H1 (cell line): ENCODE data around the gene CD300H. TPM values are rescaled to one million over a fixed set of nuclear protein-coding genes. Genes with fewer than 3 reads are reported as not detected.

Source experiments
- CTCF ChIA-PET: fragments of 300-600 bp; sonication (Branson Sonifier 250); formaldehyde crosslinking; loops from one replicate; lab custom pipeline; 2021; ENCODE audit not compliant: partially characterized antibody; lab: Charles Lee
- POLR2A ChIA-PET: fragments of 300-600 bp; sonication (Branson Sonifier 250); formaldehyde crosslinking; loops from one replicate; lab custom pipeline; 2021; ENCODE audit warnings: inconsistent platforms; ENCODE audit not compliant: partially characterized antibody; lab: Charles Lee
- DNase-seq, 2 experiments: peaks; one replicate each; pipeline versions ENCODE4 v3.0.0 to v3.0.0-alpha.2; 2010 to 2022; ENCODE audit warnings: low spot score in 2 of 2, low read depth in 1 of 2, mixed read lengths in 1 of 2
- FAIRE-seq: peaks from 2 replicates; lab custom pipeline; 2011; peaks lifted over from hg19 to GRCh38; lab: Jason Lieb, UNC
- H2AFZ ChIP-seq: 2 replicates; pipeline ENCODE4 v1.8.1; 2012; ENCODE audit warnings: low read length, inconsistent platforms
- H2AK5ac ChIP-seq: 2 replicates; pipeline ENCODE4 v1.6.1; 2013; ENCODE audit warnings: low read depth, low read length
- H2BK120ac ChIP-seq: replicated peaks from 2 replicates; pipeline ENCODE3; 2013; ENCODE audit warnings: low read depth, low read length, inconsistent platforms
- H2BK12ac ChIP-seq: 2 replicates; pipeline ENCODE4 v1.6.1; 2013; ENCODE audit warnings: low read depth, low read length
- H2BK15ac ChIP-seq: 2 replicates; pipeline ENCODE4 v1.6.1; 2013; ENCODE audit warnings: low read length
- H2BK20ac ChIP-seq: 2 replicates; pipeline ENCODE4 v1.6.1; 2013; ENCODE audit warnings: low read length
- H2BK5ac ChIP-seq: 2 replicates; pipeline ENCODE4 v1.6.1; 2013; ENCODE audit warnings: low read depth, low read length
- H3K14ac ChIP-seq: 2 replicates; pipeline ENCODE4 v1.6.1; 2013; ENCODE audit warnings: inconsistent platforms; ENCODE audit not compliant: insufficient read length
- H3K18ac ChIP-seq: 2 replicates; pipeline ENCODE4 v1.6.1; 2013; ENCODE audit warnings: low read length; ENCODE audit errors: extremely low read depth
- H3K23ac ChIP-seq: 2 replicates; pipeline ENCODE4 v1.6.1; 2013; ENCODE audit warnings: inconsistent platforms; ENCODE audit not compliant: insufficient read length
- H3K23me2 ChIP-seq: 2 replicates; pipeline ENCODE4 v1.6.1; 2013; ENCODE audit warnings: low read depth, low read length
- H3K27ac ChIP-seq: 2 replicates; pipeline ENCODE4 v1.6.1; 2011; ENCODE audit warnings: low read depth, low read length, inconsistent platforms
- H3K27me3 ChIP-seq, 4 experiments: replicated peaks in 1 of 4; 1 replicate in 1 of 4; 2 replicates in 3 of 4; pipeline versions ENCODE4 v1.6.1 to v1.8.1; 2011 to 2013; ENCODE audit warnings: low read length in 3 of 4, mild to moderate bottlenecking in 3 of 4, inconsistent platforms in 2 of 4, mixed read lengths in 2 of 4, moderate library complexity in 1 of 4; ENCODE audit not compliant: control insufficient read depth in 3 of 4, insufficient read depth in 3 of 4; ENCODE audit errors: extremely low read depth in 1 of 4
- H3K36me3 ChIP-seq, 4 experiments: 2 replicates each; pipeline versions ENCODE4 v1.6.1 to v1.8.1; 2011 to 2013; ENCODE audit warnings: mild to moderate bottlenecking in 4 of 4, low read length in 3 of 4, moderate library complexity in 2 of 4, control low read depth in 1 of 4, inconsistent platforms in 1 of 4; ENCODE audit not compliant: insufficient read depth in 4 of 4, control insufficient read depth in 2 of 4
- H3K4ac ChIP-seq: replicated peaks from 2 replicates; pipeline ENCODE3; 2013; ENCODE audit warnings: low read length, low read depth, mixed read lengths, inconsistent platforms; ENCODE audit not compliant: insufficient read length
- H3K4me1 ChIP-seq, 4 experiments: replicated peaks in 1 of 4; 1 replicate in 1 of 4; 2 replicates in 3 of 4; pipeline versions ENCODE4 v1.6.1 to v1.8.1; 2011 to 2013; ENCODE audit warnings: low read length in 3 of 4, inconsistent platforms in 2 of 4, mixed read lengths in 1 of 4; ENCODE audit not compliant: insufficient read depth in 4 of 4, control insufficient read depth in 3 of 4
- H3K4me2 ChIP-seq, 2 experiments: 2 replicates each; pipeline versions ENCODE4 v1.6.1 to v1.8.1; 2011 to 2013; ENCODE audit warnings: low read depth in 2 of 2, low read length in 2 of 2, control low read depth in 1 of 2, inconsistent platforms in 1 of 2, mild to moderate bottlenecking in 1 of 2; ENCODE audit not compliant: insufficient read depth in 1 of 2
- H3K4me3 ChIP-seq, 4 experiments: fragments of 200-600, 300-600 bp in 1 of 4; sonication (generic), shearing (Covaris generic), sonication (Bioruptor Twin) in 1 of 4; 2 replicates each; pipeline versions ENCODE4 v1.5.1 to v1.8.1; 2011 to 2016; ENCODE audit warnings: low read length in 4 of 4, low read depth in 3 of 4, control low read depth in 2 of 4, inconsistent platforms in 2 of 4, mild to moderate bottlenecking in 2 of 4, mixed read lengths in 1 of 4, moderate library complexity in 1 of 4; ENCODE audit not compliant: insufficient read depth in 2 of 4; ENCODE audit errors: extremely low read depth in 1 of 4
- H3K56ac ChIP-seq: replicated peaks from 2 replicates; pipeline ENCODE3; 2013; ENCODE audit warnings: low read depth, mild to moderate bottlenecking, mixed read lengths, low read length, inconsistent platforms; ENCODE audit not compliant: insufficient read length
- H3K79me1 ChIP-seq: 2 replicates; pipeline ENCODE4 v1.6.1; 2013; ENCODE audit warnings: low read depth, low read length, control low read depth
- H3K79me2 ChIP-seq, 2 experiments: 2 replicates each; pipeline versions ENCODE4 v1.6.1 to v1.8.1; 2012 to 2013; ENCODE audit warnings: low read length in 2 of 2, mild to moderate bottlenecking in 2 of 2, inconsistent platforms in 1 of 2; ENCODE audit not compliant: insufficient read depth in 2 of 2, control insufficient read depth in 1 of 2
- H3K9ac ChIP-seq, 4 experiments: replicated peaks in 1 of 4; 1 replicate in 1 of 4; 2 replicates in 3 of 4; pipeline versions ENCODE4 v1.6.1 to v1.8.1; 2011 to 2013; ENCODE audit warnings: low read depth in 3 of 4, low read length in 3 of 4, control low read depth in 2 of 4, mild to moderate bottlenecking in 2 of 4, moderate library complexity in 2 of 4, inconsistent platforms in 1 of 4; ENCODE audit errors: extremely low read depth in 1 of 4
- H3K9me3 ChIP-seq, 2 experiments: 2 replicates each; pipeline versions ENCODE4 v1.6.1 to v1.8.1; 2012 to 2013; ENCODE audit warnings: mild to moderate bottlenecking in 2 of 2, moderate library complexity in 2 of 2, control low read depth in 1 of 2, inconsistent platforms in 1 of 2, low read depth in 1 of 2, low read length in 1 of 2, mixed read lengths in 1 of 2; ENCODE audit not compliant: insufficient read depth in 2 of 2
- H4K20me1 ChIP-seq, 2 experiments: replicated peaks in 1 of 2; 2 replicates each; pipeline versions ENCODE3 to v1.8.1; 2011 to 2013; ENCODE audit warnings: inconsistent platforms in 2 of 2, low read length in 2 of 2, mild to moderate bottlenecking in 1 of 2; ENCODE audit not compliant: insufficient read depth in 2 of 2, control insufficient read depth in 1 of 2
- H4K5ac ChIP-seq: 2 replicates; pipeline ENCODE4 v1.6.1; 2013; ENCODE audit warnings: low read length, low read depth, mixed read lengths, inconsistent platforms; ENCODE audit not compliant: insufficient read length
- H4K8ac ChIP-seq: 2 replicates; pipeline ENCODE4 v1.8.0; 2013; ENCODE audit warnings: mild to moderate bottlenecking, moderate library complexity, low read length, inconsistent platforms; ENCODE audit not compliant: insufficient read depth; ENCODE audit errors: extremely low read depth
- H4K91ac ChIP-seq: replicated peaks from 2 replicates; pipeline ENCODE3; 2013; ENCODE audit warnings: low read length, mixed read lengths, inconsistent platforms; ENCODE audit not compliant: insufficient read length
- BCL11A ChIP-seq, 2 experiments: IDR thresholded peaks; one replicate each; pipeline ENCODE4 v1.6.1; 2011; ENCODE audit warnings: low read depth in 2 of 2, low read length in 2 of 2, mild to moderate bottlenecking in 2 of 2
- BRCA1 ChIP-seq: IDR thresholded peaks from 2 replicates; pipeline ENCODE4 v1.6.1; 2012; ENCODE audit warnings: low read depth, low read length, improper control_type of control experiment
- CBX5 ChIP-seq: fragments of 300-800, 300-1000 bp; sonication (generic); IDR thresholded peaks from 2 replicates; pipeline ENCODE4 v1.7.1; 2016; ENCODE audit warnings: antibody characterized with exemption, low read length, low read depth
- CHD2 ChIP-seq: IDR thresholded peaks from 2 replicates; pipeline ENCODE4 v1.6.1; 2012; ENCODE audit warnings: low read length, improper control_type of control experiment
- EP300 ChIP-seq, 2 experiments: IDR thresholded peaks; 1 replicate in 1 of 2; 2 replicates in 1 of 2; pipeline ENCODE4 v1.6.1; 2011 to 2012; ENCODE audit warnings: low read depth in 2 of 2, low read length in 2 of 2, mild to moderate bottlenecking in 2 of 2, borderline replicate concordance in 1 of 2, inconsistent platforms in 1 of 2, moderate library complexity in 1 of 2
- EZH2 ChIP-seq: fragments of 200-600 bp; sonication (generic); IDR thresholded peaks from 2 replicates; pipeline ENCODE4 v1.7.1; 2012; ENCODE audit warnings: low read depth, mild to moderate bottlenecking, moderate library complexity, low read length, inconsistent platforms; ENCODE audit not compliant: severe bottlenecking
- JUND ChIP-seq: IDR thresholded peaks from 2 replicates; pipeline ENCODE4 v1.6.1; 2011; ENCODE audit warnings: mild to moderate bottlenecking, improper control_type of control experiment, low read length
- RBBP5 ChIP-seq: IDR thresholded peaks from 2 replicates; pipeline ENCODE4 v1.7.1; 2012; ENCODE audit warnings: low read depth, mild to moderate bottlenecking, inconsistent platforms, low read length, moderate library complexity, borderline replicate concordance
- RNF2 ChIP-seq: fragments of 200-900, 300-1000 bp; sonication (generic); IDR thresholded peaks from 2 replicates; pipeline ENCODE4 v1.7.1; 2016; ENCODE audit warnings: borderline replicate concordance, low read depth, mild to moderate bottlenecking, antibody characterized with exemption, low read length; ENCODE audit not compliant: poor library complexity, severe bottlenecking; ENCODE audit errors: missing control alignments
- TAF1 ChIP-seq: IDR thresholded peaks from 2 replicates; pipeline ENCODE4 v1.6.1; 2011; ENCODE audit warnings: mild to moderate bottlenecking, low read depth, low read length
- TBP ChIP-seq: IDR thresholded peaks from 2 replicates; pipeline ENCODE4 v1.6.1; 2011; ENCODE audit warnings: low read depth, low read length, improper control_type of control experiment
- TCF12 ChIP-seq: IDR thresholded peaks from 2 replicates; pipeline ENCODE4 v1.6.1; 2011; ENCODE audit warnings: low read depth, mild to moderate bottlenecking, low read length
- ZNF274 ChIP-seq: IDR thresholded peaks from 2 replicates; pipeline ENCODE4 v1.7.0; 2012; ENCODE audit warnings: low read length, borderline replicate concordance; ENCODE audit errors: extremely low read depth
- WGBS, 2 experiments: shearing (Covaris generic) in 1 of 2; methylation state at CpG; one replicate each; pipeline versions ENCODE4 v1.1.6 to v1.1.7; 2013 to 2015; ENCODE audit warnings: low lambda C conversion rate in 2 of 2, mixed read lengths in 2 of 2, inconsistent platforms in 1 of 2, low coverage in 1 of 2, missing lambda C conversion rate in 1 of 2; ENCODE audit not compliant: insufficient replicate concordance in 2 of 2, insufficient coverage in 1 of 2, insufficient read length in 1 of 2; ENCODE audit errors: extremely low coverage in 1 of 2, missing lambda C conversion rate in 1 of 2; 5-methylcytosine and 5-hydroxymethylcytosine counted together
- polyA plus RNA-seq, 7 experiments: library from polyadenylated mRNA; depleted of rRNA in 3 of 7; stranded (reverse) in 5 of 7; unstranded in 2 of 7; fragments of >200 nt in 5 of 7; fragments of 200-250 nt in 2 of 7; gene quantifications; 1 replicate in 5 of 7; 2 replicates in 1 of 7; 4 replicates in 1 of 7; pipeline versions ENCODE4 v1.2.1 to v1.2.3, GENCODE V29; 2011 to 2013; ENCODE audit warnings: missing spikeins in 2 of 7, mixed read lengths in 2 of 7
- total RNA-seq: library from RNA; stranded (reverse); fragmentation: NEBNext Ultra II Directional; extraction: Animal tissue kit (Norgen Biotek cat#: 25700); gene quantifications from 2 replicates; pipeline ENCODE4 v1.2.1, GENCODE V29; 2021
- TF ChIP-seq, protein P1 (sequence below): IDR thresholded peaks from 2 replicates; pipeline ENCODE4 v1.6.1; 2011; ENCODE audit warnings: low read depth, mild to moderate bottlenecking, low read length; ENCODE audit not compliant: insufficient read depth

The CD300H gene
- total and polyA plus RNA-seq, 2 of the 8 experiments (the other 6 are each of a cell fraction or from before 2014, with no cell fraction given), result not detected

DNA sequence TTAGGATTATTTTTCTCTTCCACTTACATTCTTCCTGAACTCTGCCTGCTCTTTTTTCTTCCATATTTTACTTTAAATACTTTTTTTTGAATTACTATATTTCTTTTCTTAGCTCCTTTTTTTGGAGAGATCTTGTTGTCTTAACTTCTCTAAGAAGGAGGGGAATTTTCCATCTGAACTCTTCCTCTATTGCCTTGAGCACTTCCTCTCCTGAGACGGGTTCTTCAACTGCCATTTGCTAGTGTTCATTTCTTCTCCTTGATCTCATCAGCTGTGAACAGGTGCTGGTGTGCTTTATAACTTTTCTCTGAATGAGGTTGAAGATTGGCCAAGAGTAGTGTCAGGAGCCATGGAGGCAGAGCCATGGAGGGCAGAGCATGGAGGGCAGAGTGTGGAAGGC lies 39.9 kb upstream of the CD300H start:
- Histone ChIP-seq H3K27me3 (peaks cover 0 to 7% (median 0%) of the 10 kb centered on the region in 4 experiments; a peak in 3 of 7 replicates), H4K5ac (no peak overlapping the region), H3K18ac (no peak overlapping the region), H3K9me3 (no peaks in the 10 kb centered on the region), H3K4me1 (no peaks in the 10 kb centered on the region), H3K14ac (no peak overlapping the region), H3K56ac (no peak overlapping the region), H2BK5ac (no peak overlapping the region), H2BK15ac (no peak overlapping the region), H3K9ac (no peak overlapping the region), H2BK120ac (no peak overlapping the region), H3K23ac (no peak overlapping the region), H2AFZ (no peak overlapping the region), H3K4me2 (no peak overlapping the region), H3K23me2 (no peaks in the 10 kb centered on the region; the same call in 1 of the 2 replicates), H4K20me1 (no peaks in the 10 kb centered on the region), H4K91ac (no peak overlapping the region), H2BK12ac (no peak overlapping the region), H3K4me3 (no peak overlapping the region), H3K4ac (no peak overlapping the region), H2BK20ac (no peak overlapping the region), H3K27ac (no peak overlapping the region), H3K36me3 (no peaks in the 10 kb centered on the region), H3K79me1 (no peaks in the 10 kb centered on the region), H4K8ac (no peak overlapping the region), H2AK5ac (no peak overlapping the region), H3K79me2 (no peaks in the 10 kb centered on the region)
- ChIA-PET POLR2A (no interaction called here), CTCF (interaction anchor here (0.8 to 2.1 kb wide), 3 partner anchors 41 to 149 kb away, joined by 3 to 7 read pairs (median 3); no protein-coding TSS in a partner anchor)
- FAIRE-seq (no peak), DNase-seq (no peak)
- WGBS, 2 experiments, result 67% methylated on average over 1 of the region's 1 CpG; no CpG with 5 or more reads in 1 of the 2 experiments
- TF ChIP-seq BRCA1 (no peak), RBBP5 (no peak), TBP (no peak), EZH2 (no peak), CBX5 (no peak), JUND (no peak), TAF1 (no peak), ZNF274 (no peak), TCF12 (no peak), EP300 (IDR thresholded peaks at IDR 0.05; ENCODE audit: borderline replicate concordance in 1 of 2, low read depth in 2 of 2, low read length in 2 of 2) (no peak), CHD2 (no peak), RNF2 (no peak), BCL11A (IDR thresholded peaks at IDR 0.05; ENCODE audit: low read depth in 2 of 2, low read length in 2 of 2) (no peak)
- TF ChIP-seq, protein P1, sequence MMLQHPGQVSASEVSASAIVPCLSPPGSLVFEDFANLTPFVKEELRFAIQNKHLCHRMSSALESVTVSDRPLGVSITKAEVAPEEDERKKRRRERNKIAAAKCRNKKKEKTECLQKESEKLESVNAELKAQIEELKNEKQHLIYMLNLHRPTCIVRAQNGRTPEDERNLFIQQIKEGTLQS, result no peak
